Chondrocyte (in vitro differentiated cells): ENCODE measurements around the gene NDEL1. TPM values are rescaled to one million over a fixed set of nuclear protein-coding genes. Genes with fewer than 3 reads are reported as not detected.

Experiments
- DNase-seq: peaks from one replicate; pipeline ENCODE4 v3.0.0; 2021; ENCODE audit warnings: mixed read lengths, low spot score
- H3K27ac Mint-ChIP-seq: one replicate; pipeline ENCODE4 v1.8.0; 2021; ENCODE audit warnings: mild to moderate bottlenecking, moderate library complexity, mixed read lengths; ENCODE audit not compliant: unreplicated experiment
- H3K27me3 Mint-ChIP-seq: 2 replicates; pipeline ENCODE4 v1.8.0; 2021; ENCODE audit warnings: low read depth, mixed read lengths
- H3K36me3 Mint-ChIP-seq: 2 replicates; pipeline ENCODE4 v1.8.0; 2021; ENCODE audit warnings: low read depth, mixed read lengths
- H3K4me1 Mint-ChIP-seq: 2 replicates; pipeline ENCODE4 v1.8.0; 2021; ENCODE audit warnings: low read depth, mild to moderate bottlenecking, mixed read lengths
- H3K4me3 Mint-ChIP-seq: one replicate; pipeline ENCODE4 v1.8.0; 2021; ENCODE audit warnings: mild to moderate bottlenecking, moderate library complexity, mixed read lengths; ENCODE audit not compliant: unreplicated experiment
- H3K9me3 Mint-ChIP-seq: 2 replicates; pipeline ENCODE4 v1.8.0; 2021; ENCODE audit warnings: low read depth, mixed read lengths
- total RNA-seq: library from RNA; stranded (reverse); gene quantifications from 3 replicates; pipeline ENCODE4 v1.2.1, GENCODE V29; 2021
- TF ChIP-seq, protein P1 (sequence below): fragments of 200-600 bp; sonication (generic); IDR thresholded peaks from 2 replicates; pipeline ENCODE4 v1.5.0; 2021; ENCODE audit warnings: antibody characterized with exemption, mild to moderate bottlenecking, moderate library complexity

NDEL1 gene
- total RNA-seq, 1 donor from 2014 or later = 112 TPM

DNA sequence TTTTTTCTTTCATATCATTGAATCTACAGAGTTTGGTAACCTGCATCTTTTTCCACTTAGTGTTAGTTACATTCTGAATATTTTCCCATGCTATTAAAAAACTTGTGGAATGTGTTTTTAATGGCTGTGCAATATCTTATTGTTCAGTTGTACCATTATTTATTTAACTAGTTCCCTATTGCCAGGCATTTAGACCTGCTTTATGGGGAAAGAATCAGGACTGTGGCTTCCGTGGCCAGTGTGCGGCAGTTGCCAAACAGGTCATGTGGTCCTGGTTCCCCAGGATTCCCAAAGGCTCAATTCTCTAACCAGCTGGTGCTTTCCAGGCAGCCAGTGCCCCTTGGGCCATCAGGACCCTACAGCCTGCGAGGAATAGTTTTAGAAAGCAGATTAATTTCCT is 30.8 kb downstream of the NDEL1 start:
- no peak overlapping the region for H3K4me3 Mint-ChIP-seq
- DNase-seq = no peak

DNA sequence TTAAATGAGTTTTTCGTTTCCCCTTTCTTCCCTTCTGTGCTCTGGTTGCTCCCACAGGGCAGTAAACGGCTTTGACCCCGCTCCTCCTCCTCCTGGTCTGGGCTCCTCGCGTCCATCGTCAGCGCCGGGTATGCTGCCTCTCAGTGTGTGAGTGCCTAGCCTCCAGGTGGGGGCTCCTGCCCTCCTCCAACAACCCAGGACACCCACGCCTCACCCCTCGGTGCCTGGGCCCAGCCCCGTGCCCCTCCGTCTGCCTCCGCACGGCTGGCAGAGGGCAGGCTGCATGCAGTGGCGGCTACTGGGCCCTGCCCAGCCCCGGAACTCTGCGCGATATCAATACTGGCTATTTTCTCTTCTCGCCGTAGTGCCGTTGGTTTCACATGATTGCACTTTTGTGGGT is 31.2 kb downstream of the NDEL1 start:
- Mint-ChIP-seq H3K4me3 (no peak overlapping the region), H3K36me3 (peaks cover 27% of the 10 kb centered on the region), H3K4me1 (peaks cover 50% of the 10 kb centered on the region), H3K9me3 (no peaks in the 10 kb centered on the region), H3K27ac (peak overlapping the region; percentile 73), H3K27me3 (no peaks in the 10 kb centered on the region)
- TF ChIP-seq, protein P1, sequence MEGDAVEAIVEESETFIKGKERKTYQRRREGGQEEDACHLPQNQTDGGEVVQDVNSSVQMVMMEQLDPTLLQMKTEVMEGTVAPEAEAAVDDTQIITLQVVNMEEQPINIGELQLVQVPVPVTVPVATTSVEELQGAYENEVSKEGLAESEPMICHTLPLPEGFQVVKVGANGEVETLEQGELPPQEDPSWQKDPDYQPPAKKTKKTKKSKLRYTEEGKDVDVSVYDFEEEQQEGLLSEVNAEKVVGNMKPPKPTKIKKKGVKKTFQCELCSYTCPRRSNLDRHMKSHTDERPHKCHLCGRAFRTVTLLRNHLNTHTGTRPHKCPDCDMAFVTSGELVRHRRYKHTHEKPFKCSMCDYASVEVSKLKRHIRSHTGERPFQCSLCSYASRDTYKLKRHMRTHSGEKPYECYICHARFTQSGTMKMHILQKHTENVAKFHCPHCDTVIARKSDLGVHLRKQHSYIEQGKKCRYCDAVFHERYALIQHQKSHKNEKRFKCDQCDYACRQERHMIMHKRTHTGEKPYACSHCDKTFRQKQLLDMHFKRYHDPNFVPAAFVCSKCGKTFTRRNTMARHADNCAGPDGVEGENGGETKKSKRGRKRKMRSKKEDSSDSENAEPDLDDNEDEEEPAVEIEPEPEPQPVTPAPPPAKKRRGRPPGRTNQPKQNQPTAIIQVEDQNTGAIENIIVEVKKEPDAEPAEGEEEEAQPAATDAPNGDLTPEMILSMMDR = no peak
- no peak for DNase-seq

More for the DNA sequence above, 30.8 kb downstream of the NDEL1 start:
- TF ChIP-seq, protein P1 = no peak
- no peaks in the 10 kb centered on the region for H3K9me3 Mint-ChIP-seq
- peaks cover 28% of the 10 kb centered on the region for H3K36me3 Mint-ChIP-seq
- peaks cover 53% of the 10 kb centered on the region for H3K4me1 Mint-ChIP-seq
- H3K27ac Mint-ChIP-seq = peak overlapping the region; percentile 70
- no peaks in the 10 kb centered on the region for H3K27me3 Mint-ChIP-seq

DNA sequence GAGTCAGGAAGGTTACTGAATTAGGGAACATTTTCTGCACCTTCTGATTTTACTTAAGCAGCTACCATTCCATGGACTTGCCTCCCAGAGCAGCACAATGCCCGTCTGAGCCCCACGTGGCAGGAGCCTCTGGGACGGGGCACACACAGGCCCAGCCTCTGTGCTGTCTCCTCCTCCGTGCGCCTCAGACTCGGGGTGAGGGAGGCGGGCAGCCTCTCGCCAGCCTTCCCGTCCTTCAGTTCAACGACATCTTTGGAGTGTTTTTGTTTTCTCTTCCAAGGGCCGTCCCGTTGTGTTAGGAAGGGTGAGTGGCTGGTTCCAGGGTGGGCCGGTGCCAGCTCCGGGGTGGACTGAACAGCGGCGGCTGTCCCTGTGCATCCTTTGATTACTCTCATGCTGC is 31.8 kb downstream of the NDEL1 start:
- no peak for DNase-seq
- Mint-ChIP-seq H3K4me1 (peaks cover 46% of the 10 kb centered on the region), H3K27me3 (no peaks in the 10 kb centered on the region), H3K27ac (peak overlapping the region; percentile 73), H3K4me3 (no peak overlapping the region), H3K36me3 (peaks cover 29% of the 10 kb centered on the region), H3K9me3 (no peaks in the 10 kb centered on the region)
- TF ChIP-seq, protein P1 = no peak

GRCh38 chr17:8468127-8468526 is 32.4 kb downstream of the NDEL1 start:
- TF ChIP-seq, protein P1 = no peak
- Mint-ChIP-seq H3K4me3 (no peak overlapping the region), H3K27me3 (no peaks in the 10 kb centered on the region), H3K27ac (peak overlapping the region; percentile 66), H3K4me1 (peaks cover 40% of the 10 kb centered on the region), H3K9me3 (no peaks in the 10 kb centered on the region), H3K36me3 (peaks cover 29% of the 10 kb centered on the region)
- no peak for DNase-seq

DNA sequence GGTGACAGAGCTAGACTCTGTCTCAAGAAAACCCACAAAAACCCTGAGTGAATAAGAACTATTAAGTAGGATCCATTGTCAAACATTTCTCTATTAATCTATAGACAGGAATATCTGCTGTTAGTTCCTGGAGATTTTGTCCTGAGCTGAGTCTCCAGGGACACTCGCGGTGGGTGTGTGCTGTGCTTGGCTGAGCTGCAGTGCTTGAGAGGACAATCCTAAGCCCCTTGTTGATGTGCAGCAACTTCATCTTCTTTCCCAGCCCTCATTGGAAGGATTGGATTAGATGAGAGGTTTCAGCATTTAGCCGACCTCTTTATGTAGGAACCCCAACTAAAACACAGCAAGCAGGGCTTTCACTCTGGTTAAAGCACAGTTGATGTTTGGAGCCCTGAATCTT is 33.3 kb downstream of the NDEL1 start:
- Mint-ChIP-seq H3K27ac (peak overlapping the region; percentile 66), H3K27me3 (no peaks in the 10 kb centered on the region), H3K9me3 (no peaks in the 10 kb centered on the region), H3K4me3 (no peak overlapping the region), H3K36me3 (peaks cover 32% of the 10 kb centered on the region), H3K4me1 (peaks cover 31% of the 10 kb centered on the region)
- TF ChIP-seq, protein P1 = no peak
- DNase-seq = no peak
